ENCODE results near the gene SMARCA4.

Gene SMARCA4

GRCh38 chr19:11061952-11062351 is 101.1 kb downstream of the SMARCA4 start:
- DNase-seq (ENCODE audit: low spot score): no peak
- TF ChIP-seq CTCF (IDR thresholded peaks at IDR 0.05; ENCODE audit: extremely low read depth, missing control alignments): no peak

- DNase-seq (ENCODE audit: low spot score): no peak
- no peak for TF ChIP-seq CTCF (IDR thresholded peaks at IDR 0.05; ENCODE audit: extremely low read depth, missing control alignments)
Observed at GRCh38 chr19:11063434-11063833, 102.6 kb downstream of the SMARCA4 start.

GRCh38 chr19:11064831-11065303 is 104.0 kb downstream of the SMARCA4 start:
- TF ChIP-seq CTCF (IDR thresholded peaks at IDR 0.05; ENCODE audit: extremely low read depth, missing control alignments): no peak
- DNase-seq (ENCODE audit: low spot score): no peak

- no peak for TF ChIP-seq CTCF (IDR thresholded peaks at IDR 0.05; ENCODE audit: extremely low read depth, missing control alignments)
- no peak for DNase-seq (ENCODE audit: low spot score)
Observed at GRCh38 chr19:11066326-11066725, 105.5 kb downstream of the SMARCA4 start.

GRCh38 chr19:11067356-11068113 is 106.7 kb downstream of the SMARCA4 start:
- no peak for TF ChIP-seq CTCF (IDR thresholded peaks at IDR 0.05; ENCODE audit: extremely low read depth, missing control alignments)
- no peak for DNase-seq (ENCODE audit: low spot score)

GRCh38 chr19:11069561-11069960 is 108.7 kb downstream of the SMARCA4 start:
- DNase-seq (ENCODE audit: low spot score): no peak
- no peak for TF ChIP-seq CTCF (IDR thresholded peaks at IDR 0.05; ENCODE audit: extremely low read depth, missing control alignments)

GRCh38 chr19:11070123-11070522 is 109.3 kb downstream of the SMARCA4 start:
- TF ChIP-seq CTCF (IDR thresholded peaks at IDR 0.05; ENCODE audit: extremely low read depth, missing control alignments): no peak
- no peak for DNase-seq (ENCODE audit: low spot score)
